Uterus (tissue), 4 donors: ENCODE measurements around the gene MPDU1. TPM values are rescaled to one million over a fixed set of nuclear protein-coding genes. Genes with fewer than 3 reads are reported as not detected.

Source experiments
- DNase-seq, 2 donors: peaks; one replicate each; pipeline ENCODE4 v3.0.0-alpha.2; 2019 to 2020
- H3K27ac ChIP-seq, 2 donors: fragments of 200-600 bp; sonication (generic); 1 replicate in 1 of 2; 2 replicates in 1 of 2; pipeline ENCODE4 v1.5.1; 2016 to 2018
- H3K27me3 ChIP-seq, 2 donors: fragments of 200-600 bp; sonication (generic); one replicate each; pipeline ENCODE4 v1.5.1; 2018 to 2019; ENCODE audit warnings: control low read depth in 1 of 2
- H3K36me3 ChIP-seq, 2 donors: fragments of 200-600 bp; sonication (generic); one replicate each; pipeline ENCODE4 v1.5.1; 2019; ENCODE audit warnings: control low read depth in 1 of 2
- H3K4me1 ChIP-seq, 2 donors: fragments of 200-600 bp; sonication (generic); one replicate each; pipeline ENCODE4 v1.5.1; 2018 to 2019; ENCODE audit warnings: control low read depth in 1 of 2
- H3K4me3 ChIP-seq, 2 donors: fragments of 200-600 bp; sonication (generic); 1 replicate in 1 of 2; 2 replicates in 1 of 2; pipeline ENCODE4 v1.5.1; 2018 to 2019; ENCODE audit warnings: mild to moderate bottlenecking in 1 of 2
- H3K9me3 ChIP-seq, 2 donors: fragments of 200-600 bp; sonication (generic); one replicate each; pipeline ENCODE4 v1.5.1; 2019; ENCODE audit warnings: control low read depth in 1 of 2
- CTCF ChIP-seq, 4 experiments: fragments of 200-600 bp in 2 of 4; fragments of 450-650 bp in 2 of 4; sonication (generic) in 2 of 4; IDR thresholded peaks; one replicate each; pipeline ENCODE4 v1.5.1; 2016 to 2019; ENCODE audit warnings: antibody characterized with exemption in 4 of 4, mild to moderate bottlenecking in 2 of 4, moderate library complexity in 1 of 4
- POLR2A ChIP-seq, 2 donors: fragments of 450-650 bp; IDR thresholded peaks; one replicate each; pipeline ENCODE4 v1.6.1; 2016; ENCODE audit warnings: antibody characterized with exemption in 2 of 2, mild to moderate bottlenecking in 1 of 2, moderate library complexity in 1 of 2
- intact Hi-C: fragments of 100-400 bp; cut with DNase I; formaldehyde crosslinking; loops from one replicate; pipeline ENCODE4 v1.15.1; 2023; ENCODE audit warnings: low total_unique reads
- total RNA-seq, 4 donors: library from RNA; depleted of rRNA in 3 of 4; stranded (reverse); fragments of >200 nt in 3 of 4; gene quantifications; one replicate each; pipeline versions ENCODE4 v1.1.0 to v1.2.4, GENCODE V29; 2014 to 2023
- donor health status: DM: yes; HTN: yes; CAD: no.

MPDU1 gene
- total RNA-seq, 4 donors from 2014 or later: 2.6 to 63.6 (median 35.0) TPM

- peak; percentile 93 for DNase-seq
- TF ChIP-seq CTCF (IDR thresholded peaks at IDR 0.05) (peak; percentile 88 to 97 (median 92)), POLR2A (IDR thresholded peaks at IDR 0.05) (no peak)
- no peaks in the 10 kb centered on the region for H3K9me3 ChIP-seq
- peaks cover 32 to 48% of the 10 kb centered on the region in 2 donors for H3K4me1 ChIP-seq
- H3K36me3 ChIP-seq: no peaks in the 10 kb centered on the region
- H3K27me3 ChIP-seq: no peaks in the 10 kb centered on the region
- H3K4me3 ChIP-seq: peak overlapping the region; percentile 72 to 79
- intact Hi-C loops: loop anchor here (2.0 kb wide), 1 partner anchor 48 kb away; no protein-coding TSS in a partner anchor
- peak overlapping the region; percentile 92 to 98 for H3K27ac ChIP-seq
Measured at GRCh38 chr17:7561028-7561575, 22.6 kb upstream of the MPDU1 start.

- H3K36me3 ChIP-seq: no peaks in the 10 kb centered on the region
- peak within 1 kb of the TSS; percentile 92 to 98 for H3K27ac ChIP-seq
- H3K9me3 ChIP-seq: no peaks in the 10 kb centered on the region
- no peaks in the 10 kb centered on the region for H3K27me3 ChIP-seq
- H3K4me1 ChIP-seq: peaks cover 32 to 47% of the 10 kb centered on the region in 2 donors
- TF ChIP-seq CTCF (IDR thresholded peaks at IDR 0.05): peak in 2 of 4 experiments; percentile 36 to 48
- TF ChIP-seq POLR2A (IDR thresholded peaks at IDR 0.05): peak; percentile 54 to 67
- peak within 1 kb of the TSS; percentile 72 to 79 for H3K4me3 ChIP-seq
- peak; percentile 87 to 91 for DNase-seq
- intact Hi-C loops: loop anchor here (2.0 kb wide), 1 partner anchor 49 kb away; no protein-coding TSS in a partner anchor
Measured at GRCh38 chr17:7561589-7562207, 22.0 kb upstream of the MPDU1 start, which contains the start of gene SENP3. TSS of gene SENP3 (plus strand) at chr17:7561919. CDS start at chr17:7563077, 1,158 bp downstream.

- intact Hi-C loops: no loop called here
- H3K27ac ChIP-seq: peak overlapping the region; percentile 92 to 98
- H3K9me3 ChIP-seq: no peaks in the 10 kb centered on the region
- H3K4me3 ChIP-seq: peak overlapping the region; percentile 72 to 79
- H3K27me3 ChIP-seq: no peaks in the 10 kb centered on the region
- H3K36me3 ChIP-seq: no peaks in the 10 kb centered on the region
- peaks cover 29 to 42% of the 10 kb centered on the region in 2 donors for H3K4me1 ChIP-seq
- no peak for DNase-seq
- TF ChIP-seq POLR2A (IDR thresholded peaks at IDR 0.05) (no peak), CTCF (IDR thresholded peaks at IDR 0.05) (no peak)
Measured at GRCh38 chr17:7562208-7562605, 21.4 kb upstream of the MPDU1 start.

- Histone ChIP-seq H3K27ac (no peak overlapping the region), H3K36me3 (no peaks in the 10 kb centered on the region), H3K27me3 (no peaks in the 10 kb centered on the region), H3K4me1 (peaks cover 22 to 34% of the 10 kb centered on the region in 2 donors), H3K9me3 (no peaks in the 10 kb centered on the region), H3K4me3 (peak overlapping the region in 1 of 2 donors; percentile 79)
- intact Hi-C loops: no loop called here
- TF ChIP-seq CTCF (IDR thresholded peaks at IDR 0.05): no peak
- no peak for DNase-seq
Measured at GRCh38 chr17:7563115-7563869, 20.4 kb upstream of the MPDU1 start.

GRCh38 chr17:7569571-7569970 is 14.1 kb upstream of the MPDU1 start:
- no peaks in the 10 kb centered on the region for H3K36me3 ChIP-seq
- TF ChIP-seq CTCF (IDR thresholded peaks at IDR 0.05) (no peak), POLR2A (IDR thresholded peaks at IDR 0.05) (no peak)

More at GRCh38 chr17:7569571-7569970, 14.1 kb upstream of the MPDU1 start:
- H3K27ac ChIP-seq: no peak overlapping the region
- peaks cover 0 to 6% of the 10 kb centered on the region in 2 donors for H3K4me1 ChIP-seq
- DNase-seq: no peak
- no peaks in the 10 kb centered on the region for H3K27me3 ChIP-seq
- no peaks in the 10 kb centered on the region for H3K9me3 ChIP-seq
- no peak overlapping the region for H3K4me3 ChIP-seq
- intact Hi-C loops: no loop called here
